HT-29 (cell line): ENCODE data around the gene NDRG4. TPM values are rescaled to one million over a fixed set of nuclear protein-coding genes. Genes with fewer than 3 reads are reported as not detected.

Source experiments
- DNase-seq: peaks from one replicate; pipeline ENCODE4 v3.0.0-alpha.2; 2015; ENCODE audit warnings: low spot score
- total RNA-seq: library from RNA; depleted of rRNA; stranded (reverse); fragments of >200 nt; shearing (Covaris generic); gene quantifications from 2 replicates; pipeline ENCODE4 v1.2.3, GENCODE V29; 2014

NDRG4 gene
- total RNA-seq, 1 experiment from 2014 or later: 2.1 TPM

GRCh38 chr16:58495521-58496331 is 4.2 kb upstream of the NDRG4 start:
- DNase-seq: no peak

GRCh38 chr16:58497468-58497867 is 2.5 kb upstream of the NDRG4 start:
- DNase-seq: no peak

DNA sequence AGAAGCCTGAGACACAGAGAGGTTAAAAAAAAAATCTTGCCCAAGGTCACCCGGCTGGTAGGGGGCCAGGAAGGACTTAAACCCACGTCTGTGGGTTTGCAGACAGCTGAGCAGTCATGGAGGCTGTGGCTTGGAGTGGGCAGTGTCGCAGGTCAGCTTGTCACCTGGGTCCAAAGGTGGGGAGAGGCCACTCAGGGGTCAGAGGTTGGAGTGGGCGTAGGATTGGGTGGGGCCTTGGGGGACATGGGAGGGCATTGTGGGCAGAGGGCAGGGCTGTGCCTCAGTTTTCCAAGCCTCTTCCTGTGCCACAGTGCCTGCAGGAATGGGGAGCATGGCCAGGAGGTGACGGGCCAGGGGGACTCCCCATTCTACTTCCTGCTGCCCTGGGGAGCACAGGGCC is 2.0 kb upstream of the NDRG4 start:
- no peak for DNase-seq

DNA sequence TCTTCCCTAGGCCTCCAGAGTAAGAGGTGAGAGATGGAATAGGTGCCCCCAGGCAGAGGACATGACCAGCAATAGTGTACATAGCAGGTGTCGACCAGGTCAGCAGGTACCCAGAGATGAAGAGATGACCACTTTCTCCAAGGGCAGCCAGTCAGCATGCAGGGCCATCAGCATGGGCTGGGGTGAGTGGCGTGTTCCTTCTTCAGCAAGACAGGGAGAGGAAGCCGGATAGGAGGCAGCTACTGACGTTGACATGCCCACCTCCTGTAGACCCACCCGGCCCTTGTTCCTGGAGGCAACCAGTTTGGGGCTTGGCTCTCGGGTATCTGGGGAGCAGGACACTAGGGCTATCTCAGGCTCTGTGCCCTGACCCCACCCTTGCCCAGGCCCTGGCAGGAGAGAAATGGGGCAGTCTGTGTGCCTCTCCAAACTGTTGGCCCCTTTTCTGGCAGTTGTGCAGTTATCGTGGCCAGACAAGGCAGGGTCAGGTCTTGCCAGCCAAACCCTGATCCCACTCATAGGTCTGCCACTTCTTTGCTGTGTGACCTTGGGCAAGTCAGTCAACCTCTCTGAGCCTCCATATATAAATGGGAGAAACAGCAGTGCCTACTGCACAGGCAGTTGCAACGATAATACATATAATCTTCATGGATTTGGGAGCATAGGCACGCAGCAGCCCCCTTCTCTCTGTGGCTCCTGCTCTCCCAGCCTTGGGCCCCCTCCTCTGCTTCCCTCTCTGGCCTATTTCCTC is 1.4 kb upstream of the NDRG4 start:
- DNase-seq: no peak

- no peak for DNase-seq
Measured at GRCh38 chr16:58499092-58499511, 841 bp upstream of the NDRG4 start.

DNA sequence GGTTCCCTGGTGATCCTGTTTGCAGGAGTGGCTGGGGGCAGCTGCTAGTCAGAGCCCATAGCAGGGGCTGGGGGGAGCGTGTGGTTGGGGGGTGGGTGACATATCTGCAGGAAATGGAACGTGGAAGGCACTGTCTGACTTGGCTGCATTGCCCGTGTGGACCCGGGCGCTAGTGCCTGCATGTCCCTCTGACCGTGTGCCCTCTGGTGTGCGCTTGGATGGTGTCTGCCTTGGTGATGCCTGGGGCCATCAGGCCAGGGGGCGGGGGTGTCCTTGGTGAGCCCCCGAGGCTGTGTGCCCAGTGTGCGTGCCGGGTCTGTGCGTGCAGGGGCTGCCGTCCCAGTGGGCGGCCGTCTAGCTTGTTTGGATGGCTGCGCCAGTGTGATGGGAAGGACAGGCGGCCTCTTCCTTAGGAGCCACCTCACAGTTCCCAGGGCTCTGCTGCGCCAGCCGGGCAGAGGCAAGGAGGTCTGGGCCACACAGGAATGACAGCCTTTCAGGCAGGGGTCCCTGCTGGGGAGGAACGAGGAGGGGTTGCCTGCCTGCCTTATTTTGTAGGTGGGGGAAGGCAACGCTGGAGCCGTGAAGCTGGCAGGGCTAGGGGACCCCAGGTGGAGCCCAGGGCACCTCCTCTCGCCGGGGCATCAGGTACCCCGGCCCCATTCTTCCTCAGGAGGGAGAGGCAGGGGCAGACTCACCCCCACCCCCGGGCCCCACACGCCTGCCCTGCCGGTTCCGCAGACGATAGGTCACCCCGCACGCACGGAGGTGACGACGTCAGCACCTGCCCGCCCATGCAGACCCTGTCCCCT is 693 bp downstream of the NDRG4 start:
- DNase-seq: no peak

GRCh38 chr16:58501242-58502131 is 1.5 kb downstream of the NDRG4 start:
- no peak for DNase-seq

- no peak for DNase-seq
Measured at GRCh38 chr16:58502217-58502921, 2.4 kb downstream of the NDRG4 start.

GRCh38 chr16:58503166-58503862 is 3.4 kb downstream of the NDRG4 start:
- DNase-seq: no peak

GRCh38 chr16:58503863-58504688 is 4.1 kb downstream of the NDRG4 start:
- DNase-seq: no peak

- DNase-seq: no peak
Measured at GRCh38 chr16:58506241-58507194, 6.6 kb downstream of the NDRG4 start.

DNA sequence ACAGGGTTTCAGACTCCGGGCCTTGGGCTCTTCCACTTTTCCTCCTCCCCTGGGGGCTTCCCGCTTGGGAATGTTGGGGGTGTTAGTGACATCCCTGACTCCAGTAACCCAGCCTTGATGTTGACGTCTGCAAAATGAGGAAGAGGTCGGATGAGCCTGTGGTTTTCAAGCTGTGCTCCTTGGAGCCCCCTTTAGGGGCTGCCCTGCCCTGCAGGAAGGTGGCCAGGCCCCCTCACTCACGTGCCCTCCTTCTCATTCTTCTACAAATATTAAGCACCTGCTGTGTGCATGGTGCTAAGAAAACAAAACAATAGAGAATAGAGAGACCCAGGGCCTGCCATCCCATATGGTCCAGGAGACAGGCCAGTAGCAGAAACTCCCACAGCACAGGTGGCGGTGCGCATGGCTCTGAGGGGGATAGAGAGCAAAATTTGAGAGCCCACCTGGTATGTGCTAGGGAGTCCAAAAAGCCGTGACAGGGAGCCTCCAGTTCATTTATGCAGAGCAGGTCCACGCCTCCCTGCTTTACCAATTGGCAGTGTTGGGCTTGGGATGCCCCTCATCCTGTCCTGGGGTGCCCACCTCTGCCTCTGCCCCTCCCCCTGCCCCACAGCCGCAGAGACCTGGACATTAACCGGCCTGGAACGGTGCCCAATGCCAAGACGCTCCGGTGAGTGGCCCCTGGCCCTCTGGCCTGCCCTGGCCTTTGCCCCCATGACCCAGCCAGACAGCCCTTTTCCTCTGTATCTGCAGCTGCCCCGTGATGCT is 7.4 kb downstream of the NDRG4 start:
- DNase-seq: no peak

- no peak for DNase-seq
Measured at GRCh38 chr16:58507963-58508670, 8.2 kb downstream of the NDRG4 start.

DNA sequence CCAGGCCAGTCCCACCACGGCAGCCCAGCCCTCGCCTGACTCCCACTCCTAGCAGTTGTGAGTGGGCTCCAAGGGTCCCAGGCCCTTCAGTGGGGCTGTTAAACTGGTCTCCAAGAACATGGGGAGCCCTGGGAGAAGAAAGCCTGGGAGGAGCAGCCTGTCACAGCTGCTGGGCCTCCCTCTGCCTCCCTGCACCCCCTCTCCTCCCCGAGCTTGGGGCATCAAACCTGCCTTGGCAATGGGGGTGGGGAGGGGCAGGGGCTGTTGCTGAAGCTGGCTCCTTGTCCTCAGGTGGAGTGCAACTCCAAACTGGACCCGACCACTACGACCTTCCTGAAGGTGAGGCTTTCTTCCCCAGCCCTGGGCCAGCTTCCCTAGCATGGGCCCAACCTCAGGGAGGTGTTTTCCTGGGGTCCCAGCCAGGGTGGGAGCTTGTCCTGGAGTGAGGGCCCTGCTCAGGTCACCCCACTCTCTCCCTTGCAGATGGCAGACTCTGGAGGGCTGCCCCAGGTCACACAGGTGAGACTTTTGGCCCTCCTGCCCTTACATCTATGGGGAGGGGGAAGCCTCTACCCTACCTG is 8.8 kb downstream of the NDRG4 start:
- DNase-seq: no peak

GRCh38 chr16:58509256-58510096 is 9.5 kb downstream of the NDRG4 start:
- DNase-seq: no peak
